Measurements from ENCODE around the gene DAO.
"Not testable (repeated sequence)": the region's sequence is repeated elsewhere in the genome, so short reads cannot be mapped to it uniquely, and the experiment has no call there.

GRCh38 chr12:108866083-108866482 lies 13.8 kb upstream of the DAO start:
- TF ChIP-seq CTCF, POLR2A (IDR thresholded peaks at IDR 0.05): not testable (repeated sequence)

All from testis (tissue), 2 donors.